ENCODE results near the gene LETMD1. TPM values are rescaled to one million over a fixed set of nuclear protein-coding genes. Genes with fewer than 3 reads are reported as not detected.

LETMD1 gene, protein sequence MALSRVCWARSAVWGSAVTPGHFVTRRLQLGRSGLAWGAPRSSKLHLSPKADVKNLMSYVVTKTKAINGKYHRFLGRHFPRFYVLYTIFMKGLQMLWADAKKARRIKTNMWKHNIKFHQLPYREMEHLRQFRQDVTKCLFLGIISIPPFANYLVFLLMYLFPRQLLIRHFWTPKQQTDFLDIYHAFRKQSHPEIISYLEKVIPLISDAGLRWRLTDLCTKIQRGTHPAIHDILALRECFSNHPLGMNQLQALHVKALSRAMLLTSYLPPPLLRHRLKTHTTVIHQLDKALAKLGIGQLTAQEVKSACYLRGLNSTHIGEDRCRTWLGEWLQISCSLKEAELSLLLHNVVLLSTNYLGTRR
- 100 to 1,000 TPM in 2 of 8 experiments, 10 to 100 TPM in 6; 36.7 to 123 (median 75.9) TPM for total RNA-seq

DNA sequence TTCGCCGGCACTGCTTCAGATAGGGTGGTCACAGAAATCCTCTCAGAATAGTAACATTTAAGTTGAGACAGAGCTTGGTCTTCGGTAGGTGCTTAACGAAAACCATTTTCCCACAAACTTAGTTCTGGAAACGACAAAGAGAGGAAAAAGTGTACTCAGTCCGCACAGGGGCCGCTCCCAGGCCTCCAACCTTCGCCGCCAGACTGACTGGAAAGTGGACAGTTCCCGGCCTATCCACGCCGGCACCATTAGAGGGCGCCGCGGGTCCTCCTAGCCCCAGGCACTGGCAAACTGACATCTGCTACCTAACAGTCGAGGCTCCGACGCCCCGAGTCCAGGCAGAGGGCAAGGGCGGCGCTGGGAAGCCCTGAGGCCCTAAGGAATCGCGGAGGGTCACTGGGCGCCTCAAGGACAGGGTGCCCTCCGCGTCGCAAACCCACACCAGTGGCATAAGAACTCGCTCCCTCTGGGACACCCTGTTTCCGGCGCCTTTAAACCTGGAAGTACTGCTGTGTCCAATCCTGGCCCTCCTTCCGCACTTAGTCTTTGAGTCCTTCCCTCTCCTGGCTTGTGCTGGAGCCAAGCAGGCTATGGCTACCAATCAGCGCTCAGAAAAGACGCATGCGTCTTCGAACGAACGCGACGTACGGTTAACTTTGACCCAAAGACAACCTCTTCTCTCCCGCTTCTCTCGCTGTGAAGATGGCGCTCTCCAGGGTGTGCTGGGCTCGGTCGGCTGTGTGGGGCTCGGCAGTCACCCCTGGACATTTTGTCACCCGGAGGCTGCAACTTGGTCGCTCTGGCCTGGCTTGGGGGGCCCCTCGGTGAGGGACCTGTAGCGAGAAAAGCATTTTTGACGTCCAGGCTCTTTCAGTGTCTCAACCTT is at the start of gene LETMD1:
LETMD1 (plus strand) TSS at position 673 of the 886 bp plus-strand sequence; CDS start at position 703, 30 bp downstream.
- in situ Hi-C loops (cut with MboI; ENCODE audit: low pct_unique_long_range_greater_than_20kb in 2 of 9, low sequenced_read_pairs in 9 of 9, unreplicated experiment in 9 of 9) = loop anchor here in 1 of 9 experiments (25.0 kb wide), 1 partner anchor 289 kb away; the partner anchor contains the start of gene CELA1
- peaks cover 13 to 16% of the 10 kb centered on the region in 2 donors for H3K4me1 ChIP-seq (replicated peaks in 1 of 2)
- ATAC-seq (replicated peaks in 6 of 8) = peak; percentile 97 to 99 (median 98)
- WGBS, 10 experiments = 0 to 23% (median 5%) methylated on average over 2 to 15 of the region's 51 CpGs; no CpG with 5 or more reads in 1 of the 10 experiments
- peak within 1 kb of the TSS; percentile 51 to 67 (median 63) for H3K4me3 ChIP-seq
- H3K27ac ChIP-seq = peak within 1 kb of the TSS; percentile 80

DNA sequence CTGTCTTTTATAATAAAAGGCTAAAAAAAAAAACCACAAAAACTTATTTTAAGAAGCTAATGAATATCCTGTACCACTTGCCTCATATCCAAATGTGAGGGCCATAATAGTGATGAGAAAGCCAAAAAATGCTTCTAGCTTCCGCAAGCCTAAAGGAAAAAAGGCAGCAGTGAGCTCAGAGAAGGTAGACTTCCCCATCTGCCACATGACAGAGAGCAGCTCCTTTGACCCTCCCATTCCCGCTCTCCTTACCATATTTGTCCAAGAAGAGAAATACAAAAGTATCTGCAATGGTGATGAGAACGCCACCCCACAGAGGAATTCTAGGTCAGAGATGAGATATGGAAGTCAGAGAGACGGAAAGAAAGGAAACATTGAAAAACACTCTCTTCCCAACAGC is 49.0 kb upstream of the LETMD1 start:
- in situ Hi-C loops (cut with MboI; ENCODE audit: low pct_unique_long_range_greater_than_20kb in 2 of 9, low sequenced_read_pairs in 9 of 9, unreplicated experiment in 9 of 9) = loop anchor here in 1 of 9 experiments (25.0 kb wide), 1 partner anchor 237 kb away; the partner anchor contains the start of gene ATF1

DNA sequence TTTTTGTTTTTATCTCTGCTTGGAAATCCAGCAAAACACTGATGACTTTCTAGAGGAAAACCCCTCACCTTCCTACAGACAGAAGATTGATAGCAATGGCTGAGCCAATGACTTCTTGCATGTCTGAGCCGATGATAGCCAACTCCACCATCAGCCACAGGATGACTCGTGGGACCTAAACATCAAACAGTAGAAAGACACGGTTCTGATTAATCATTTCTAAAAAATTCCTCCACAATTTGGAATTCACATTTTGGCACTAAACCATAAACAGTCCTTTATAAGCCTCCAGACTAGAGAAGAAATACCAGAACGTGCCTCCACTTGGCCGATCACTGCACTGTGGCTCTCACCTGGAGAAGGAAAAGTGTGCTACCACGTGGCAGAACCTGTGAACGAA is 47.9 kb upstream of the LETMD1 start:
- in situ Hi-C loops (cut with MboI; ENCODE audit: low pct_unique_long_range_greater_than_20kb in 2 of 9, low sequenced_read_pairs in 9 of 9, unreplicated experiment in 9 of 9) = loop anchor here in 1 of 9 experiments (25.0 kb wide), 1 partner anchor 188 kb away; no protein-coding TSS in a partner anchor
- no peaks in the 10 kb centered on the region for H3K4me1 ChIP-seq (replicated peaks in 1 of 2)
- no peak overlapping the region for H3K4me3 ChIP-seq
- ATAC-seq (replicated peaks in 6 of 8) = no peak
- no peak overlapping the region for H3K27ac ChIP-seq
- 39 to 100% (median 84%) methylated on average over 2 to 7 of the region's 7 CpGs for WGBS, 10 experiments

More for the DNA sequence above, 49.0 kb upstream of the LETMD1 start:
- no peak overlapping the region for H3K27ac ChIP-seq
- 25 to 100% (median 86%) methylated on average over 1 to 4 of the region's 4 CpGs; no CpG with 5 or more reads in 1 of the 10 experiments for WGBS, 10 experiments
- no peaks in the 10 kb centered on the region for H3K4me1 ChIP-seq (replicated peaks in 1 of 2)
- H3K4me3 ChIP-seq = no peak overlapping the region
- peak in 1 of 8 experiments; percentile 38 for ATAC-seq (replicated peaks in 6 of 8)

DNA sequence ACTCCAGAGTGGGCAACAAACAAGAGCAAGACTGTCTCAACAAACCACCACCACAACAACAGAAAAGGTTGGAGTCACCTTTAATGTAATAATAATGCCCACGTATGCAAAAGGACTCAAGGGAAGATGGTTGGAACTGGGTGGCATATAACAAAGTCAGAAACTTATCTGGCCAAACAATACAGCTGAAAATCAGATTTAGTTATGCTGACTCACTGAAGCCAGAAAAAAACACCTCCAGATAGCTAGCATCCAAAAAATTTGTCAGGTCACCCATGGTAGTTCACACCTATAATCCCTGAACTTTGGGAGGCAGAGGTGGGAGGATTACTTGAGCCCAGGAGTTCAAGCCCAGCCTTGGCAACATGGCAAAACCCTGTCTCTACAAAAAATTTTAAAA is 46.3 kb upstream of the LETMD1 start:
- WGBS, 10 experiments = 67 to 100% (median 83%) methylated on average over 1 of the region's 1 CpG; no CpG with 5 or more reads in 5 of the 10 experiments
- ATAC-seq (replicated peaks in 6 of 8) = no peak
- Histone ChIP-seq H3K4me1 (replicated peaks in 1 of 2) (no peaks in the 10 kb centered on the region), H3K4me3 (no peak overlapping the region), H3K27ac (no peak overlapping the region)
- in situ Hi-C loops (cut with MboI; ENCODE audit: low pct_unique_long_range_greater_than_20kb in 2 of 9, low sequenced_read_pairs in 9 of 9, unreplicated experiment in 9 of 9) = loop anchor here in 1 of 9 experiments (25.0 kb wide), 1 partner anchor 189 kb away; no protein-coding TSS in a partner anchor

DNA sequence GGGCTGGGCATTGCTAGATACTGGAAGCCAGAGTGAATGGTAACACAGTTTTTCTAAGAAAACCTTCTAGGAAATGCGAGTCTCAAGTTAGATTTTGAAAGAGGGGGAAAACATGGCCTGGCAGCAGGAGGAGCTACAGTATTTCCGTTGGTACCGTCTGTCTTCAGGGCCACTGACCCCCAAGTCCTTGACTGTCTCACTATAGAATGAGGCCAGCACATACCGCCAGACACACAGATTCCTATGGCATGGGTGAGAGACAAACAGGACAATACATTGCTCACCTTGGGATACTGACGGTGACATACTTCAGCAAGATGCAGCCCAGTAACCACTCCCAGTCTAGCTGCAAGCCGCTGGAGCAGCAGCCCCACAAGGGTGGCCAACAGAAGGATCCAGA is 43.6 kb upstream of the LETMD1 start:
- no peaks in the 10 kb centered on the region for H3K4me1 ChIP-seq (replicated peaks in 1 of 2)
- WGBS, 10 experiments = 0 to 88% (median 75%) methylated on average over 1 to 5 of the region's 6 CpGs; no CpG with 5 or more reads in 1 of the 10 experiments
- H3K27ac ChIP-seq = no peak overlapping the region
- peak in 1 of 8 experiments; percentile 50 for ATAC-seq (replicated peaks in 6 of 8)
- in situ Hi-C loops (cut with MboI; ENCODE audit: low pct_unique_long_range_greater_than_20kb in 2 of 9, low sequenced_read_pairs in 9 of 9, unreplicated experiment in 9 of 9) = loop anchor here in 1 of 9 experiments (25.0 kb wide), 1 partner anchor 192 kb away; no protein-coding TSS in a partner anchor
- no peak overlapping the region for H3K4me3 ChIP-seq

DNA sequence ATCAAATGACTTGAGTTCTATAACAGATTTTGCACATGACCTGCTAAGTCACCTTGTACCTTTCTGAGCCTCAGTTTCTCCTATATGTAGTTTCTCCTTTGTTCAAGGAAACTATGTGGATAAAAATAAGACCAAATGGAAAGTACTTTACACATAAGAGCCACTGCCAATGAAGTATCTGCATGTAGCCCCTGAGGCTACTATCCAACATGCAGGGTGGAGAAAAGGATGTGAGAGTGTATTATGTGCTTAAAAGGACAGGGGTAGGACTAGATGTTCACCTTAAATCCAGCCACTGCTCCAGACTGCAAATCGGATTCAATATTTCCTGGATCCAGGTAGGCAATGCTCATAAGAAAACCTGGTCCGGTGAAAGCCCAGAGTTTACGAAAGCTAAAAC is 43.1 kb upstream of the LETMD1 start:
- Histone ChIP-seq H3K4me3 (no peak overlapping the region), H3K4me1 (replicated peaks in 1 of 2) (no peaks in the 10 kb centered on the region), H3K27ac (no peak overlapping the region)
- WGBS, 10 experiments = 83 to 100% (median 96%) methylated on average over 1 to 3 of the region's 3 CpGs; no CpG with 5 or more reads in 2 of the 10 experiments
- peak in 3 of 8 experiments; percentile 60 to 76 (median 75) for ATAC-seq (replicated peaks in 6 of 8)
- in situ Hi-C loops (cut with MboI; ENCODE audit: low pct_unique_long_range_greater_than_20kb in 2 of 9, low sequenced_read_pairs in 9 of 9, unreplicated experiment in 9 of 9) = loop anchor here in 1 of 9 experiments (25.0 kb wide), 1 partner anchor 193 kb away; no protein-coding TSS in a partner anchor

DNA sequence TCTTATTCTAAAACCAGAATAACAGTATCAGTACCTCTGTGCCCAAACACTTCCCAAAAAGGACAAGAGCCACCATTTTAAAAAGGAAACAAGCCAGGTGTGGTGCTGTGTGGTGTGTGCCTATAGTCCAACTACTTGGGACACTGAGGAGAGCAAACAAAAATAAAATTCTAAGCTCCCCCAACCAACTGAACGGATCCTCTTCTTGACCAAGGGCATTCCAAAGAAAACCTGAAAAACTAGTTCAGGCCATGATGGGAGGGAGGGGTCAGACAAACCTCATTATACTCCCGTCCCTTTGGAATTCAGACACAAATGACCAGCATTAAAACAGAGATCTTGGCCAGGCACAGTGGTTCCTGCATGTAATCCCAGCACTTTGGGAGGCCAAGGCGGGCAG is 42.5 kb upstream of the LETMD1 start:
- 80 to 100% (median 98%) methylated on average over 1 to 3 of the region's 3 CpGs; no CpG with 5 or more reads in 2 of the 10 experiments for WGBS, 10 experiments
- no peak for ATAC-seq (replicated peaks in 6 of 8)
- Histone ChIP-seq H3K4me1 (replicated peaks in 1 of 2) (no peaks in the 10 kb centered on the region), H3K27ac (no peak overlapping the region), H3K4me3 (no peak overlapping the region)
- in situ Hi-C loops (cut with MboI; ENCODE audit: low pct_unique_long_range_greater_than_20kb in 2 of 9, low sequenced_read_pairs in 9 of 9, unreplicated experiment in 9 of 9) = loop anchor here in 1 of 9 experiments (25.0 kb wide), 1 partner anchor 193 kb away; no protein-coding TSS in a partner anchor

DNA sequence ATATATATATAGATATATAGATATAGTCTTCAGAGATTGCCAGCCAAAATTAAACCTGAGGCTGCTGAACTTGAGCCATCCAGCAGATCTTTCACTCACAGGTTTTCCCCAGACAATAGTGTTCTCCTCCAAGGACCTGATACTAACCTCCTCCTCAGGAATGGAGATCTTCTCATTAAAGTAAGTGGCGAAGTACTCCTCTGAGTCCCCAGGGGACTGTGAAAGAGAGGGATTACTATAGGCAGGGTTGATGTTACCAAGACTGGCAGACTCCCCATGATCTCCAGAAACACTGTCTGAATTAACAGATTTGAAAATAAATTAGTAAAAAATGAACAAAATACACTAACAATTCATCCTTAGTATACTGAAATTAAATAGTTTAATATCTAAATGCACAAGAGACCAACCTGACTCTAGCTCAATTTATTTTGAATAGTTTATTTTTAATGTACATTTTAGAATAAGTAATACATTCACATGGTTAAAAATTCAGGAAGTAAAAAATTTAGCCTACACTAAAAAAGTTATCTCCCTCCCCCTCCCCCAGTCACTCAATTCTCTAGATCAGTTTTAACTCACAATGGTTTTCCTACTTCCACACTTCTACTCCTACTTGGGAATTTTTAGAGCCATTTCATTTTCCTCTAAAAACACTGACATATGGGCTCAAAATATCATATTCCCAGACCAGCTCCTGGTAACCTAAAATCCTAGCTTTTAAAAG is 39.6 kb upstream of the LETMD1 start:
- Histone ChIP-seq H3K4me1 (replicated peaks in 1 of 2) (peaks cover 0 to 2% of the 10 kb centered on the region in 2 donors), H3K4me3 (no peak overlapping the region), H3K27ac (no peak overlapping the region)
- WGBS, 10 experiments = 80 to 100% (median 88%) methylated on average over 1 of the region's 1 CpG; no CpG with 5 or more reads in 5 of the 10 experiments
- no peak for ATAC-seq (replicated peaks in 6 of 8)
- in situ Hi-C loops (cut with MboI; ENCODE audit: low pct_unique_long_range_greater_than_20kb in 2 of 9, low sequenced_read_pairs in 9 of 9, unreplicated experiment in 9 of 9) = loop anchor here in 1 of 9 experiments (25.0 kb wide), 1 partner anchor 196 kb away; no protein-coding TSS in a partner anchor

DNA sequence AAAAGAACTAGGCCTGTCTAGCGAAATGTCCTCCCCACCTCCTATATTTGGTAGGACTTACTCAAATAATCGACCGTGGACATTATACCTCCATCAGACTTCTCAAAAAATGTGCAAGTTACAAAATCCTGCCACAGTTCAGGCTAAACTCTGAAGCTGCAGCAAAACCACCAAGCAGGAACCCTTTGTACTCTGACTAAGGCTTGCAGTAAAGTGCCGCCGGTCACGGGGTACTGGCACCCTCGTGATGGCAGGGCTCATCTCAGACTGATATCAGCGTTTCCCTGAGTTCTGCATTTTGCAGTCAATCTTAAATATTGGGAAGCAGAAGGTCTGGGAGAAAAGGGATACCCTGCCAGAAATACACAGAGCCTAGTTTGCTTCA is 39.1 kb upstream of the LETMD1 start:
- in situ Hi-C loops (cut with MboI; ENCODE audit: low pct_unique_long_range_greater_than_20kb in 2 of 9, low sequenced_read_pairs in 9 of 9, unreplicated experiment in 9 of 9) = loop anchor here in 1 of 9 experiments (25.0 kb wide), 1 partner anchor 197 kb away; no protein-coding TSS in a partner anchor
- WGBS, 10 experiments = 73 to 100% (median 91%) methylated on average over 1 to 8 of the region's 8 CpGs; no CpG with 5 or more reads in 1 of the 10 experiments
- peaks cover 0 to 2% of the 10 kb centered on the region in 2 donors for H3K4me1 ChIP-seq (replicated peaks in 1 of 2)
- H3K4me3 ChIP-seq = no peak overlapping the region
- peak in 5 of 8 experiments; percentile 25 to 56 (median 34) for ATAC-seq (replicated peaks in 6 of 8)
- H3K27ac ChIP-seq = no peak overlapping the region

DNA sequence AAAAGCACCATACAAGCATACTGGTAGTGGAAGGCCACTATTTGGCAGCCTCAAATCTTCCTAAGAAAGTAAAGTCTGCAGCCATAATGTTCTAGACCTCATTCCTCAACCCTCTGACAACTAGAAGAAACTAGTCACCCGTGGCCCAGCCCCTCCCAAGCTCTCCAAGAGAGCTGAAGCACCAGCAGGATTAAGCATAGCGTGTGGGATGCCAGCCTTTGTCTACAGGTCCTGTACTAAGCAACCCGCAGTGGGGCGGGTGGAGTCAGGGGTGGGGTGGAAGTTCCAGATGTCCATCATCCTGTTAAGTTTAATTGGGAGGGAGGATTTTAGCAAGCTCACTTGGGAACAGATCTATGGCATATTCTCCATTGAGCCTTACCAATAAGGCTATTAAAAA is 36.2 kb upstream of the LETMD1 start:
- 0 to 80% (median 58%) methylated on average over 1 to 2 of the region's 4 CpGs; no CpG with 5 or more reads in 5 of the 10 experiments for WGBS, 10 experiments
- H3K4me3 ChIP-seq = no peak overlapping the region
- peak; percentile 41 to 99 (median 68) for ATAC-seq (replicated peaks in 6 of 8)
- no peak overlapping the region for H3K27ac ChIP-seq
- peaks cover 0 to 2% of the 10 kb centered on the region in 2 donors for H3K4me1 ChIP-seq (replicated peaks in 1 of 2)
- in situ Hi-C loops (cut with MboI; ENCODE audit: low pct_unique_long_range_greater_than_20kb in 2 of 9, low sequenced_read_pairs in 9 of 9, unreplicated experiment in 9 of 9) = loop anchor here in 1 of 9 experiments (25.0 kb wide), 1 partner anchor 200 kb away; no protein-coding TSS in a partner anchor

DNA sequence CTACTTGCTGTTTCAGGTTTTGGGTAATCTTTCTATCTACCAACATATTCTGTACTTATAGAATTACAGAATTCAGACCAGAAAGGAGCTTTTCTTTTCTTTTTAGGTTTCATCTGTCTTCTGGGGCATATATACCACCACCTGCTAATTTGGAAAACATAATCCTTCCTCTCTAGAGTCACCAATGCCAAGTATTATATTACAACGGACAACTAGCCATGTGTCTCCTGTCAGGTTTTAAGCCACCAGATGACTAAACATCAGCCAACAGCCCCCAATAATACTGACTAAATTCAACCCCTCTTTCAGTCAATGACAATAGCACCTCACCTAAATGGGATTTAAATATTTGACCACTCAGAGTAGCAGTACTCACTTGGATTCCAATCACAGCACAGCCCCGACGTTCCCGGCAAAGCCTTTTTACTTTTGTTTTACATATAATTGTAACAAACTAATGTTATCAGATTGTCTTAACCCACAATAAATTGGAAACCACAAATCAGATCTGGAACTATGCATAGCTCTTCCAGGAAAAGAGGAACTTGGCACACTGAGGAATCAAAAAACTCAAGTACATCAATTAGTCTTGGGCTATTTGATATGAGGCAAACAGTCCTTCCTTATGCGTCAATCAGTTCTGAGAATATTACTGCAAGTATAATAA is 35.4 kb upstream of the LETMD1 start:
- H3K27ac ChIP-seq = no peak overlapping the region
- no peak overlapping the region for H3K4me3 ChIP-seq
- WGBS, 10 experiments = 78 to 94% (median 92%) methylated on average over 2 to 5 of the region's 5 CpGs; no CpG with 5 or more reads in 1 of the 10 experiments
- peaks cover 0 to 2% of the 10 kb centered on the region in 2 donors for H3K4me1 ChIP-seq (replicated peaks in 1 of 2)
- ATAC-seq (replicated peaks in 6 of 8) = no peak
- in situ Hi-C loops (cut with MboI; ENCODE audit: low pct_unique_long_range_greater_than_20kb in 2 of 9, low sequenced_read_pairs in 9 of 9, unreplicated experiment in 9 of 9) = loop anchor here in 1 of 9 experiments (25.0 kb wide), 1 partner anchor 200 kb away; no protein-coding TSS in a partner anchor

Measured in motor neuron (in vitro differentiated cells).